H1 (cell line): ENCODE results near the gene ZNF598. TPM values are rescaled to one million over a fixed set of nuclear protein-coding genes. Genes with fewer than 3 reads are reported as not detected.

Experiments used
- CTCF ChIA-PET: fragments of 300-600 bp; sonication (Branson Sonifier 250); formaldehyde crosslinking; loops from one replicate; lab custom pipeline; 2021; ENCODE audit not compliant: partially characterized antibody; lab: Charles Lee
- POLR2A ChIA-PET: fragments of 300-600 bp; sonication (Branson Sonifier 250); formaldehyde crosslinking; loops from one replicate; lab custom pipeline; 2021; ENCODE audit warnings: inconsistent platforms; ENCODE audit not compliant: partially characterized antibody; lab: Charles Lee
- DNase-seq, 2 experiments: peaks; one replicate each; pipeline versions ENCODE4 v3.0.0 to v3.0.0-alpha.2; 2010 to 2022; ENCODE audit warnings: low spot score in 2 of 2, low read depth in 1 of 2, mixed read lengths in 1 of 2
- FAIRE-seq: peaks from 2 replicates; lab custom pipeline; 2011; peaks lifted over from hg19 to GRCh38; lab: Jason Lieb, UNC
- H2AFZ ChIP-seq: 2 replicates; pipeline ENCODE4 v1.8.1; 2012; ENCODE audit warnings: low read length, inconsistent platforms
- H2AK5ac ChIP-seq: 2 replicates; pipeline ENCODE4 v1.6.1; 2013; ENCODE audit warnings: low read depth, low read length
- H2BK120ac ChIP-seq: replicated peaks from 2 replicates; pipeline ENCODE3; 2013; ENCODE audit warnings: low read depth, low read length, inconsistent platforms
- H2BK12ac ChIP-seq: 2 replicates; pipeline ENCODE4 v1.6.1; 2013; ENCODE audit warnings: low read depth, low read length
- H2BK15ac ChIP-seq: 2 replicates; pipeline ENCODE4 v1.6.1; 2013; ENCODE audit warnings: low read length
- H2BK20ac ChIP-seq: 2 replicates; pipeline ENCODE4 v1.6.1; 2013; ENCODE audit warnings: low read length
- H2BK5ac ChIP-seq: 2 replicates; pipeline ENCODE4 v1.6.1; 2013; ENCODE audit warnings: low read depth, low read length
- H3K14ac ChIP-seq: 2 replicates; pipeline ENCODE4 v1.6.1; 2013; ENCODE audit warnings: inconsistent platforms; ENCODE audit not compliant: insufficient read length
- H3K18ac ChIP-seq: 2 replicates; pipeline ENCODE4 v1.6.1; 2013; ENCODE audit warnings: low read length; ENCODE audit errors: extremely low read depth
- H3K23ac ChIP-seq: 2 replicates; pipeline ENCODE4 v1.6.1; 2013; ENCODE audit warnings: inconsistent platforms; ENCODE audit not compliant: insufficient read length
- H3K23me2 ChIP-seq: 2 replicates; pipeline ENCODE4 v1.6.1; 2013; ENCODE audit warnings: low read depth, low read length
- H3K27ac ChIP-seq: 2 replicates; pipeline ENCODE4 v1.6.1; 2011; ENCODE audit warnings: low read depth, low read length, inconsistent platforms
- H3K27me3 ChIP-seq, 4 experiments: replicated peaks in 1 of 4; 1 replicate in 1 of 4; 2 replicates in 3 of 4; pipeline versions ENCODE4 v1.6.1 to v1.8.1; 2011 to 2013; ENCODE audit warnings: low read length in 3 of 4, mild to moderate bottlenecking in 3 of 4, inconsistent platforms in 2 of 4, mixed read lengths in 2 of 4, moderate library complexity in 1 of 4; ENCODE audit not compliant: control insufficient read depth in 3 of 4, insufficient read depth in 3 of 4; ENCODE audit errors: extremely low read depth in 1 of 4
- H3K36me3 ChIP-seq, 4 experiments: 2 replicates each; pipeline versions ENCODE4 v1.6.1 to v1.8.1; 2011 to 2013; ENCODE audit warnings: mild to moderate bottlenecking in 4 of 4, low read length in 3 of 4, moderate library complexity in 2 of 4, control low read depth in 1 of 4, inconsistent platforms in 1 of 4; ENCODE audit not compliant: insufficient read depth in 4 of 4, control insufficient read depth in 2 of 4
- H3K4ac ChIP-seq: replicated peaks from 2 replicates; pipeline ENCODE3; 2013; ENCODE audit warnings: low read length, low read depth, mixed read lengths, inconsistent platforms; ENCODE audit not compliant: insufficient read length
- H3K4me1 ChIP-seq, 4 experiments: replicated peaks in 1 of 4; 1 replicate in 1 of 4; 2 replicates in 3 of 4; pipeline versions ENCODE4 v1.6.1 to v1.8.1; 2011 to 2013; ENCODE audit warnings: low read length in 3 of 4, inconsistent platforms in 2 of 4, mixed read lengths in 1 of 4; ENCODE audit not compliant: insufficient read depth in 4 of 4, control insufficient read depth in 3 of 4
- H3K4me2 ChIP-seq, 2 experiments: 2 replicates each; pipeline versions ENCODE4 v1.6.1 to v1.8.1; 2011 to 2013; ENCODE audit warnings: low read depth in 2 of 2, low read length in 2 of 2, control low read depth in 1 of 2, inconsistent platforms in 1 of 2, mild to moderate bottlenecking in 1 of 2; ENCODE audit not compliant: insufficient read depth in 1 of 2
- H3K4me3 ChIP-seq, 4 experiments: fragments of 200-600, 300-600 bp in 1 of 4; sonication (generic), shearing (Covaris generic), sonication (Bioruptor Twin) in 1 of 4; 2 replicates each; pipeline versions ENCODE4 v1.5.1 to v1.8.1; 2011 to 2016; ENCODE audit warnings: low read length in 4 of 4, low read depth in 3 of 4, control low read depth in 2 of 4, inconsistent platforms in 2 of 4, mild to moderate bottlenecking in 2 of 4, mixed read lengths in 1 of 4, moderate library complexity in 1 of 4; ENCODE audit not compliant: insufficient read depth in 2 of 4; ENCODE audit errors: extremely low read depth in 1 of 4
- H3K56ac ChIP-seq: replicated peaks from 2 replicates; pipeline ENCODE3; 2013; ENCODE audit warnings: low read depth, mild to moderate bottlenecking, mixed read lengths, low read length, inconsistent platforms; ENCODE audit not compliant: insufficient read length
- H3K79me1 ChIP-seq: 2 replicates; pipeline ENCODE4 v1.6.1; 2013; ENCODE audit warnings: low read depth, low read length, control low read depth
- H3K79me2 ChIP-seq, 2 experiments: 2 replicates each; pipeline versions ENCODE4 v1.6.1 to v1.8.1; 2012 to 2013; ENCODE audit warnings: low read length in 2 of 2, mild to moderate bottlenecking in 2 of 2, inconsistent platforms in 1 of 2; ENCODE audit not compliant: insufficient read depth in 2 of 2, control insufficient read depth in 1 of 2
- H3K9ac ChIP-seq, 4 experiments: replicated peaks in 1 of 4; 1 replicate in 1 of 4; 2 replicates in 3 of 4; pipeline versions ENCODE4 v1.6.1 to v1.8.1; 2011 to 2013; ENCODE audit warnings: low read depth in 3 of 4, low read length in 3 of 4, control low read depth in 2 of 4, mild to moderate bottlenecking in 2 of 4, moderate library complexity in 2 of 4, inconsistent platforms in 1 of 4; ENCODE audit errors: extremely low read depth in 1 of 4
- H3K9me3 ChIP-seq, 2 experiments: 2 replicates each; pipeline versions ENCODE4 v1.6.1 to v1.8.1; 2012 to 2013; ENCODE audit warnings: mild to moderate bottlenecking in 2 of 2, moderate library complexity in 2 of 2, control low read depth in 1 of 2, inconsistent platforms in 1 of 2, low read depth in 1 of 2, low read length in 1 of 2, mixed read lengths in 1 of 2; ENCODE audit not compliant: insufficient read depth in 2 of 2
- H4K20me1 ChIP-seq, 2 experiments: replicated peaks in 1 of 2; 2 replicates each; pipeline versions ENCODE3 to v1.8.1; 2011 to 2013; ENCODE audit warnings: inconsistent platforms in 2 of 2, low read length in 2 of 2, mild to moderate bottlenecking in 1 of 2; ENCODE audit not compliant: insufficient read depth in 2 of 2, control insufficient read depth in 1 of 2
- H4K5ac ChIP-seq: 2 replicates; pipeline ENCODE4 v1.6.1; 2013; ENCODE audit warnings: low read length, low read depth, mixed read lengths, inconsistent platforms; ENCODE audit not compliant: insufficient read length
- H4K8ac ChIP-seq: 2 replicates; pipeline ENCODE4 v1.8.0; 2013; ENCODE audit warnings: mild to moderate bottlenecking, moderate library complexity, low read length, inconsistent platforms; ENCODE audit not compliant: insufficient read depth; ENCODE audit errors: extremely low read depth
- H4K91ac ChIP-seq: replicated peaks from 2 replicates; pipeline ENCODE3; 2013; ENCODE audit warnings: low read length, mixed read lengths, inconsistent platforms; ENCODE audit not compliant: insufficient read length
- MAFK ChIP-seq: IDR thresholded peaks from 2 replicates; pipeline ENCODE4 v1.6.1; 2012; ENCODE audit warnings: low read depth, mild to moderate bottlenecking, improper control_type of control experiment, low read length
- NRF1 ChIP-seq: IDR thresholded peaks from 2 replicates; pipeline ENCODE4 v1.6.1; 2011; ENCODE audit warnings: mild to moderate bottlenecking, low read depth, low read length, improper control_type of control experiment
- WGBS, 2 experiments: shearing (Covaris generic) in 1 of 2; methylation state at CpG; one replicate each; pipeline versions ENCODE4 v1.1.6 to v1.1.7; 2013 to 2015; ENCODE audit warnings: low lambda C conversion rate in 2 of 2, mixed read lengths in 2 of 2, inconsistent platforms in 1 of 2, low coverage in 1 of 2, missing lambda C conversion rate in 1 of 2; ENCODE audit not compliant: insufficient replicate concordance in 2 of 2, insufficient coverage in 1 of 2, insufficient read length in 1 of 2; ENCODE audit errors: extremely low coverage in 1 of 2, missing lambda C conversion rate in 1 of 2; 5-methylcytosine and 5-hydroxymethylcytosine counted together
- polyA plus RNA-seq, 7 experiments: library from polyadenylated mRNA; depleted of rRNA in 3 of 7; stranded (reverse) in 5 of 7; unstranded in 2 of 7; fragments of >200 nt in 5 of 7; fragments of 200-250 nt in 2 of 7; gene quantifications; 1 replicate in 5 of 7; 2 replicates in 1 of 7; 4 replicates in 1 of 7; pipeline versions ENCODE4 v1.2.1 to v1.2.3, GENCODE V29; 2011 to 2013; ENCODE audit warnings: missing spikeins in 2 of 7, mixed read lengths in 2 of 7
- total RNA-seq: library from RNA; stranded (reverse); fragmentation: NEBNext Ultra II Directional; extraction: Animal tissue kit (Norgen Biotek cat#: 25700); gene quantifications from 2 replicates; pipeline ENCODE4 v1.2.1, GENCODE V29; 2021

Gene ZNF598
- total and polyA plus RNA-seq, 2 of the 8 experiments (the other 6 are each of a cell fraction or from before 2014, with no cell fraction given) = 29.3 to 47.6 TPM

GRCh38 chr16:2031081-2031577 is 21.5 kb upstream of the ZNF598 start:
- Histone ChIP-seq H2AFZ (no peak overlapping the region), H3K4ac (no peak overlapping the region), H3K9me3 (no peaks in the 10 kb centered on the region), H3K79me1 (no peaks in the 10 kb centered on the region), H2BK15ac (no peak overlapping the region), H2BK20ac (no peak overlapping the region), H2BK12ac (no peak overlapping the region), H2AK5ac (no peak overlapping the region), H4K8ac (no peak overlapping the region), H3K4me1 (peaks cover 0 to 8% (median 5%) of the 10 kb centered on the region in 4 experiments; a peak in 5 of 7 replicates), H3K14ac (no peak overlapping the region), H3K79me2 (no peaks in the 10 kb centered on the region), H4K91ac (no peak overlapping the region), H3K23me2 (peaks cover 7% of the 10 kb centered on the region; the same call in 1 of the 2 replicates), H3K36me3 (no peaks in the 10 kb centered on the region), H2BK5ac (no peak overlapping the region), H3K27me3 (peaks cover 0 to 17% (median 15%) of the 10 kb centered on the region in 4 experiments; a peak in 5 of 7 replicates), H4K5ac (no peak overlapping the region), H3K23ac (no peak overlapping the region), H3K56ac (no peak overlapping the region), H3K4me2 (no peak overlapping the region), H2BK120ac (no peak overlapping the region), H3K9ac (no peak overlapping the region), H3K27ac (no peak overlapping the region), H3K18ac (no peak overlapping the region), H3K4me3 (no peak overlapping the region), H4K20me1 (peaks cover 0 to 11% of the 10 kb centered on the region in 2 experiments)
- WGBS, 2 experiments = 96% methylated on average over 10 of the region's 11 CpGs; no CpG with 5 or more reads in 1 of the 2 experiments
- no peak for FAIRE-seq
- ChIA-PET POLR2A (interaction anchor here (0.8 to 0.9 kb wide), 2 partner anchors 66 to 120 kb away, joined by 3 read pairs; partner anchors contain the start of gene RPS2), CTCF (interaction anchor here (1.0 to 2.3 kb wide), 7 partner anchors 10 to 60 kb away, joined by 3 to 9 read pairs (median 5); partner anchors contain the start of genes NPW, NTHL1 and TSC2)
- DNase-seq = no peak
- no peak for TF ChIP-seq MAFK
- no peak for TF ChIP-seq NRF1
